ENCODE measurements around the gene PTPN9. TPM values are rescaled to one million over a fixed set of nuclear protein-coding genes. Genes with fewer than 3 reads are reported as not detected.

PTPN9 gene
- total RNA-seq, 1 experiment from 2014 or later = 64.9 TPM

- BruUV-seq (replicated peaks) = no TSS peak
- no peaks in the 10 kb centered on the region for H3K36me3 ChIP-seq (ENCODE audit: insufficient read depth, low read length, poor library complexity, severe bottlenecking)
- H3K4me3 ChIP-seq (ENCODE audit: low read depth, low read length, poor library complexity, severe bottlenecking) = no peak overlapping the region
- H3K27ac ChIP-seq (ENCODE audit: low read depth, low read length, poor library complexity, severe bottlenecking) = no peak overlapping the region
- ChIA-PET CTCF (no interaction called here), POLR2A (ENCODE audit: low non-redundant PET) (no interaction called here)
- no peaks in the 10 kb centered on the region for H3K9me3 ChIP-seq (ENCODE audit: low read depth, low read length, poor library complexity, severe bottlenecking)
- intact Hi-C loops (cut with micrococcal nuclease; ENCODE audit: unreplicated experiment) = no loop called here
- H3K27me3 ChIP-seq (replicated peaks; ENCODE audit: insufficient read depth, low read depth, low read length, poor library complexity) = no peaks in the 10 kb centered on the region
- TF ChIP-seq EZH2 (IDR thresholded peaks at IDR 0.05; ENCODE audit: borderline replicate concordance, low read depth, low read length, poor library complexity, severe bottlenecking) (no peak), CTCF (conservative IDR thresholded peaks at IDR 0.05; ENCODE audit: low read depth, low read length) (no peak)
- no peak for DNase-seq (ENCODE audit: low spot score)
- H3K4me1 ChIP-seq (ENCODE audit: insufficient read depth, low read length, poor library complexity, severe bottlenecking) = no peaks in the 10 kb centered on the region
Observed at GRCh38 chr15:75554717-75555116, 24.4 kb downstream of the PTPN9 start.

GRCh38 chr15:75553659-75554058 lies 25.5 kb downstream of the PTPN9 start:
- no peak for TF ChIP-seq EZH2 (IDR thresholded peaks at IDR 0.05; ENCODE audit: borderline replicate concordance, low read depth, low read length, poor library complexity, severe bottlenecking)
- TF ChIP-seq CTCF (conservative IDR thresholded peaks at IDR 0.05; ENCODE audit: low read depth, low read length) = no peak
- ChIA-PET POLR2A (ENCODE audit: low non-redundant PET) (no interaction called here), CTCF (no interaction called here)
- BruUV-seq (replicated peaks) = no TSS peak
- no peaks in the 10 kb centered on the region for H3K9me3 ChIP-seq (ENCODE audit: low read depth, low read length, poor library complexity, severe bottlenecking)
- no peak overlapping the region for H3K4me3 ChIP-seq (ENCODE audit: low read depth, low read length, poor library complexity, severe bottlenecking)
- no peaks in the 10 kb centered on the region for H3K4me1 ChIP-seq (ENCODE audit: insufficient read depth, low read length, poor library complexity, severe bottlenecking)
- DNase-seq (ENCODE audit: low spot score) = no peak
- H3K36me3 ChIP-seq (ENCODE audit: insufficient read depth, low read length, poor library complexity, severe bottlenecking) = no peaks in the 10 kb centered on the region
- intact Hi-C loops (cut with micrococcal nuclease; ENCODE audit: unreplicated experiment) = no loop called here
- H3K27me3 ChIP-seq (replicated peaks; ENCODE audit: insufficient read depth, low read depth, low read length, poor library complexity) = no peaks in the 10 kb centered on the region
- no peak overlapping the region for H3K27ac ChIP-seq (ENCODE audit: low read depth, low read length, poor library complexity, severe bottlenecking)

- ChIA-PET POLR2A (ENCODE audit: low non-redundant PET) (no interaction called here), CTCF (no interaction called here)
- no peak for DNase-seq (ENCODE audit: low spot score)
- Histone ChIP-seq H3K27me3 (replicated peaks; ENCODE audit: insufficient read depth, low read depth, low read length, poor library complexity) (no peaks in the 10 kb centered on the region), H3K9me3 (ENCODE audit: low read depth, low read length, poor library complexity, severe bottlenecking) (no peaks in the 10 kb centered on the region), H3K4me1 (ENCODE audit: insufficient read depth, low read length, poor library complexity, severe bottlenecking) (no peaks in the 10 kb centered on the region), H3K27ac (ENCODE audit: low read depth, low read length, poor library complexity, severe bottlenecking) (no peak overlapping the region), H3K4me3 (ENCODE audit: low read depth, low read length, poor library complexity, severe bottlenecking) (no peak overlapping the region), H3K36me3 (ENCODE audit: insufficient read depth, low read length, poor library complexity, severe bottlenecking) (no peaks in the 10 kb centered on the region)
- intact Hi-C loops (cut with micrococcal nuclease; ENCODE audit: unreplicated experiment) = no loop called here
- TF ChIP-seq EZH2 (IDR thresholded peaks at IDR 0.05; ENCODE audit: borderline replicate concordance, low read depth, low read length, poor library complexity, severe bottlenecking) (no peak), CTCF (conservative IDR thresholded peaks at IDR 0.05; ENCODE audit: low read depth, low read length) (no peak)
- no TSS peak for BruUV-seq (replicated peaks)
Observed at GRCh38 chr15:75551091-75551490, 28.0 kb downstream of the PTPN9 start.
